Nephron (organoid): Measurements from ENCODE around the gene TNFAIP6.
"Not testable (repeated sequence)": the region's sequence is repeated elsewhere in the genome, so short reads cannot be mapped to it uniquely, and the experiment has no call there.

ENCODE experiments used
- H3K27ac Mint-ChIP-seq, 3 experiments: 2 replicates each; pipeline ENCODE4 v1.8.0; 2020; ENCODE audit warnings: mixed read lengths in 3 of 3, mild to moderate bottlenecking in 2 of 3, moderate library complexity in 1 of 3
- H3K27me3 Mint-ChIP-seq: 2 replicates; pipeline ENCODE4 v1.8.0; 2021; ENCODE audit warnings: low read depth, mild to moderate bottlenecking, moderate library complexity, mixed read lengths
- H3K36me3 Mint-ChIP-seq: 2 replicates; pipeline ENCODE4 v1.8.0; 2020; ENCODE audit warnings: low read depth, mixed read lengths
- H3K4me1 Mint-ChIP-seq: 2 replicates; pipeline ENCODE4 v1.8.0; 2020; ENCODE audit warnings: mixed read lengths
- H3K4me3 Mint-ChIP-seq, 3 experiments: 2 replicates each; pipeline ENCODE4 v1.8.0; 2020; ENCODE audit warnings: mild to moderate bottlenecking in 3 of 3, mixed read lengths in 3 of 3, moderate library complexity in 2 of 3
- H3K9me3 Mint-ChIP-seq: 2 replicates; pipeline ENCODE4 v1.8.0; 2020; ENCODE audit warnings: mixed read lengths
- CTCF ChIP-seq, 3 experiments: fragments of 200-600 bp; sonication (generic); IDR thresholded peaks; one replicate each; pipeline ENCODE4 v1.5.0; 2021; ENCODE audit warnings: antibody characterized with exemption in 3 of 3; ENCODE audit not compliant: unreplicated experiment in 3 of 3

The TNFAIP6 gene

GRCh38 chr2:151410485-151410834, 53.1 kb downstream of the TNFAIP6 start:
- TF ChIP-seq CTCF (IDR thresholded peaks at IDR 0.05; ENCODE audit: unreplicated experiment in 3 of 3) = no peak
- Mint-ChIP-seq H3K36me3 (peaks cover 36% of the 10 kb centered on the region), H3K9me3 (no peaks in the 10 kb centered on the region), H3K4me1 (peaks cover 18% of the 10 kb centered on the region), H3K4me3 (peak overlapping the region; percentile 94 to 99 (median 96)), H3K27ac (peak overlapping the region; percentile 87 to 96 (median 92)), H3K27me3 (no peaks in the 10 kb centered on the region)

GRCh38 chr2:151417650-151418049, 60.3 kb downstream of the TNFAIP6 start:
- Mint-ChIP-seq H3K36me3 (peaks cover 66% of the 10 kb centered on the region), H3K27ac (no peak overlapping the region), H3K4me1 (no peaks in the 10 kb centered on the region), H3K4me3 (no peak overlapping the region), H3K9me3 (no peaks in the 10 kb centered on the region), H3K27me3 (no peaks in the 10 kb centered on the region)
- TF ChIP-seq CTCF (IDR thresholded peaks at IDR 0.05; ENCODE audit: unreplicated experiment in 3 of 3) = no peak

DNA sequence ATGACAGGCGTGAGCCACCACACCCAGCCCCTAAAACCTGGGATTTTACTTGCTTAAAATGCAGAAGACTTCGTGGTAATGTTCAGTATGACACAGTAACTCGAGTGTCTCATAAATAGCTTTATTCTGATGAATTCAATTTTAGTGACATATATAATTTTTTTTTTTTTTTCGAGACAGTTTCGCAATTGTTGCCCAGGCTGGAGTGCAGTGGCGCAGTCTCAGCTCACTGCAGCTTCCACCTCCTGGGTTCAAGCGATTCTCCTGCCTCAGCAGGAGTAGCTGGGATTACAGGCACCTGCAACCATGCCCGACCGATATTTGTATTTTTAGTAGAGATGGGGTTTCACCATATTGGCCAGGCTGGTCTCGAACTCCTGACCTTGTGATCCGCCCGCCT, 64.3 kb downstream of the TNFAIP6 start:
- not testable (repeated sequence) for H3K27me3 Mint-ChIP-seq, H3K9me3 Mint-ChIP-seq, H3K27ac Mint-ChIP-seq, H3K4me1 Mint-ChIP-seq, H3K4me3 Mint-ChIP-seq
- peaks cover 70% of the 10 kb centered on the region for H3K36me3 Mint-ChIP-seq

DNA sequence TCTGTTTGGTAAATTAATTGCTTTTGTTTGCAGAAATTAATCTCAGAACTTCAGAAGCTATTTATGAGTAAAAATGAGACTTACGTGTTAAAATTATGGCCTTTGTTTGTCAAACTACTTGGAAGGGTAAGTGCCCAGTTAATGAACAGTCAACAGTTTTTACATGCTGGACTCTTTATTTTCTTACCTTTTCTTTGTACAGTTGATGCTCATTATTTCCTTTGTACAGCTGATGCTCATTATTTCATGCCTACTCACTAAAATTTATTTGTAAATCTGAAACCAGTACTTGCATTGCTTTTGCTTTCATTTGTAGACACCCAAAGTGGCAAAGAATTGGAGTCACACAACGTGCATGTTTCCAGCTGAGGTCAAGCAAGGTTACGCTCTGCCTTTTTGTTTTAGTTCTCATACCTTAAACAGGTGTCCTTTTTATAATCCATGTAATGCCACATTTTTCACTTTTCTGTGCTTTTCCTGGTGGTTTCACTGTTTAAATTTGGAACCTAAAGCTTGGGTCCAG, 65.6 kb downstream of the TNFAIP6 start:
- no peak overlapping the region for H3K4me3 Mint-ChIP-seq
- H3K9me3 Mint-ChIP-seq = no peaks in the 10 kb centered on the region
- no peak for TF ChIP-seq CTCF (IDR thresholded peaks at IDR 0.05; ENCODE audit: unreplicated experiment in 3 of 3)
- H3K27me3 Mint-ChIP-seq = no peaks in the 10 kb centered on the region
- peaks cover 60% of the 10 kb centered on the region for H3K36me3 Mint-ChIP-seq
- H3K27ac Mint-ChIP-seq = no peak overlapping the region
- no peaks in the 10 kb centered on the region for H3K4me1 Mint-ChIP-seq

DNA sequence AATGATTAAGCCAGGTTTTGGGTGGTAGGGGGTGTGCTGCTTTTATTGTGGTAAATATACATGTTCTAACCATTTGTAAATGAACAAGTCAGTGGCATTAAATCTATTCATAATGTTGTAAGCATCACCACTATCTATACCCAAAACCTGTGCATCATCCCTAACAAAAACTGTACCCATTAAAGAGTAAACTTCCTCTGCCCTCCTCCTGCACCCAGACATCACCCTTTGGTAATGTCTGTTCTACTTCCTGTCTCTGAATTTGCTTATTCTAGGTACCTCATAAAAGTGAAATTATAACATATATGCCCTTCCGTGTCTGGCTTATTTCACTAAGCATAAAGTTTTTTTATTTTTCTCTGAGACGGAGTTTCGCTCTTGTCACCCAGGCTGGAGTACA, 66.4 kb downstream of the TNFAIP6 start:
- H3K4me3 Mint-ChIP-seq = no peak overlapping the region
- H3K27ac Mint-ChIP-seq = no peak overlapping the region
- no peaks in the 10 kb centered on the region for H3K27me3 Mint-ChIP-seq
- H3K36me3 Mint-ChIP-seq = peaks cover 65% of the 10 kb centered on the region
- H3K4me1 Mint-ChIP-seq = no peaks in the 10 kb centered on the region
- TF ChIP-seq CTCF (IDR thresholded peaks at IDR 0.05; ENCODE audit: unreplicated experiment in 3 of 3) = no peak
- H3K9me3 Mint-ChIP-seq = no peaks in the 10 kb centered on the region
